GM12878 (cell line): Measurements from ENCODE around the gene KCNK5. TPM values are rescaled to one million over a fixed set of nuclear protein-coding genes. Genes with fewer than 3 reads are reported as not detected.

Source experiments
- ATAC-seq: fragments of 200-7000 bp; cut with Tn5 transposase; 3 replicates; pipeline ENCODE4 v1.9.1; 2020; ENCODE audit warnings: mild to moderate bottlenecking, moderate library complexity
- BruUV-seq: library from RNA; stranded (reverse); fragments of 400-500 nt; replicated peaks from 2 replicates; lab custom pipeline; 2021; lab: Mats Ljungman, UMichigan
- CTCF ChIA-PET: fragments of 300-600 bp; sonication (Branson Sonifier 250); formaldehyde crosslinking; extraction: SDS; loops from one replicate; lab custom pipeline; 2021; ENCODE audit warnings: inconsistent platforms; lab: Yijun Ruan, JAX
- POLR2A ChIA-PET: fragments of 350-600 bp; formaldehyde crosslinking; extraction: SDS; loops from one replicate; lab custom pipeline; 2021; ENCODE audit warnings: inconsistent platforms; lab: Charles Lee
- RAD21 ChIA-PET: fragments of 300-600 bp; sonication (Branson Sonifier 250); formaldehyde crosslinking; loops from one replicate; lab custom pipeline; 2023; ENCODE audit warnings: antibody characterized with exemption; ENCODE audit not compliant: unreplicated experiment; lab: Charles Lee
- SMC1A ChIA-PET: fragments of 300-600 bp; sonication (Branson Sonifier 250); formaldehyde crosslinking; loops from one replicate; lab custom pipeline; 2023; ENCODE audit not compliant: unreplicated experiment, uncharacterized antibody; lab: Charles Lee
- DNase-seq: peaks from one replicate; pipeline ENCODE4 v3.0.0-alpha.2; 2011; ENCODE audit warnings: low read depth, low spot score
- FAIRE-seq: peaks from 3 replicates; lab custom pipeline; 2011; peaks lifted over from hg19 to GRCh38; lab: Jason Lieb, UNC
- H2AFZ ChIP-seq: 2 replicates; pipeline ENCODE4 v1.6.0; 2011; ENCODE audit warnings: low read depth, low read length, control low read depth; ENCODE audit not compliant: control insufficient read depth
- H3K27ac ChIP-seq: 2 replicates; pipeline ENCODE4 v1.5.1; 2011; ENCODE audit warnings: control low read depth; ENCODE audit not compliant: control insufficient read depth, insufficient read depth
- H3K27me3 ChIP-seq, 2 experiments: replicated peaks in 1 of 2; 2 replicates each; pipeline versions ENCODE4 v1.6.0 to v1.6.1; 2011; ENCODE audit warnings: low read length in 1 of 2; ENCODE audit not compliant: control insufficient read depth in 2 of 2, insufficient read depth in 2 of 2
- H3K36me3 ChIP-seq, 2 experiments: 2 replicates each; pipeline ENCODE4 v1.5.1; 2011; ENCODE audit warnings: low read length in 1 of 2; ENCODE audit not compliant: control insufficient read depth in 2 of 2, insufficient read depth in 2 of 2
- H3K4me1 ChIP-seq: 2 replicates; pipeline ENCODE4 v1.6.1; 2011; ENCODE audit warnings: mild to moderate bottlenecking, low read length, moderate library complexity, mixed read lengths; ENCODE audit not compliant: control insufficient read depth, insufficient read depth
- H3K4me2 ChIP-seq: 2 replicates; pipeline ENCODE4 v1.6.0; 2011; ENCODE audit warnings: control low read depth; ENCODE audit not compliant: control insufficient read depth, insufficient read depth
- H3K4me3 ChIP-seq: fragments of 200-600 bp; sonication (generic); 2 replicates; pipeline ENCODE4 v1.5.1; 2016
- H3K79me2 ChIP-seq: 2 replicates; pipeline ENCODE4 v1.6.0; 2011; ENCODE audit warnings: low read length; ENCODE audit not compliant: control insufficient read depth, insufficient read depth
- H3K9ac ChIP-seq: 2 replicates; pipeline ENCODE4 v1.8.0; 2011; ENCODE audit warnings: low read length, control low read depth, mixed read lengths; ENCODE audit not compliant: control insufficient read depth, insufficient read depth
- H3K9me3 ChIP-seq: replicated peaks from 3 replicates; pipeline ENCODE4 v1.5.1; 2011; ENCODE audit warnings: mild to moderate bottlenecking, low read length; ENCODE audit not compliant: control insufficient read depth, insufficient read depth
- H4K20me1 ChIP-seq: 2 replicates; pipeline ENCODE4 v1.6.0; 2011; ENCODE audit not compliant: control insufficient read depth, insufficient read depth
- CBX5 ChIP-seq: sonication (generic); IDR thresholded peaks from 2 replicates; pipeline ENCODE4 v1.6.1; 2016; ENCODE audit warnings: low read depth, moderate library complexity, mild to moderate bottlenecking, inconsistent platforms
- FOXM1 ChIP-seq: IDR thresholded peaks from 2 replicates; pipeline ENCODE4 v1.6.1; 2012; ENCODE audit warnings: low read depth, mild to moderate bottlenecking, inconsistent platforms, low read length, moderate library complexity
- KDM1A ChIP-seq: fragments of 200-600 bp; sonication (generic); IDR thresholded peaks from 2 replicates; pipeline ENCODE4 v1.6.1; 2016; ENCODE audit warnings: borderline replicate concordance
- LARP7 ChIP-seq: fragments of 450-650 bp; IDR thresholded peaks from 2 replicates; pipeline ENCODE4 v1.6.1; 2017; ENCODE audit warnings: mild to moderate bottlenecking
- RELA ChIP-seq: fragments of 450-650 bp; IDR thresholded peaks from 2 replicates; pipeline ENCODE4 v1.8.0; 2014; ENCODE audit warnings: borderline replicate concordance; ENCODE audit not compliant: partially characterized antibody
- ZSCAN29 ChIP-seq: fragments of 450-650 bp; IDR thresholded peaks from 2 replicates; pipeline ENCODE4 v1.6.1; 2017; ENCODE audit warnings: mild to moderate bottlenecking, moderate library complexity
- WGBS: methylation state at CpG from one replicate; pipeline ENCODE4 v1.1.6; 2016; ENCODE audit warnings: low lambda C conversion rate; ENCODE audit not compliant: insufficient replicate concordance, insufficient coverage; ENCODE audit errors: missing lambda C conversion rate; 5-methylcytosine and 5-hydroxymethylcytosine counted together
- in situ Hi-C: fragments of 300-500 bp; cut with MboI; formaldehyde crosslinking; loops from 9 replicates; pipeline ENCODE4 v1.14.3; 2018; ENCODE audit warnings: mixed read lengths
- intact Hi-C: fragments of 100-400 bp; cut with micrococcal nuclease; formaldehyde crosslinking; loops from one replicate; pipeline ENCODE4 v1.14.2; 2022; ENCODE audit not compliant: unreplicated experiment
- polyA plus RNA-seq, 11 experiments: library from polyadenylated mRNA; depleted of rRNA in 4 of 11; unstranded in 6 of 11; stranded (reverse) in 5 of 11; fragments of >200 nt; fragmentation: Nextera tagmentation in 4 of 11; fragmentation: Illumina TruSeq in 1 of 11; extraction: Ambion mirVana in 4 of 11; extraction: Trizol in 1 of 11; gene quantifications; 1 replicate in 1 of 11; 2 replicates in 10 of 11; pipeline versions ENCODE4 v1.2.1 to v1.2.3, GENCODE V29; 2011 to 2016; ENCODE audit warnings: inconsistent platforms in 2 of 11, missing spikeins in 2 of 11, low read depth in 1 of 11
- total RNA-seq, 4 experiments: library from RNA; depleted of rRNA in 3 of 4; stranded (reverse); fragments of >200 nt in 3 of 4; fragmentation: Illumina TruSeq in 1 of 4; extraction: Trizol in 1 of 4; gene quantifications; 2 replicates each; pipeline versions ENCODE4 v1.2.1 to v1.2.3, GENCODE V29; 2013 to 2021
- TF ChIP-seq, protein P1 (sequence below): IDR thresholded peaks from 2 replicates; pipeline ENCODE4 v1.6.1; 2012; ENCODE audit warnings: mild to moderate bottlenecking, low read depth, low read length
- TF ChIP-seq, protein P2 (sequence below): fragments of 450-650 bp; IDR thresholded peaks from 2 replicates; pipeline ENCODE4 v1.6.1; 2017; ENCODE audit warnings: mild to moderate bottlenecking, moderate library complexity
- TF ChIP-seq, protein P3 (sequence below): fragments of 450-650 bp; IDR thresholded peaks from 2 replicates; pipeline ENCODE4 v1.6.1; 2017; ENCODE audit warnings: mild to moderate bottlenecking, low read depth, inconsistent platforms; ENCODE audit not compliant: poor library complexity, severe bottlenecking
- TF ChIP-seq, protein P4 (sequence below): IDR thresholded peaks from 2 replicates; pipeline ENCODE4 v1.6.1; 2011; ENCODE audit warnings: low read depth, low read length, improper control_type of control experiment, borderline replicate concordance

The KCNK5 gene
- total and polyA plus RNA-seq, 10 of the 15 experiments (the other 5 are each of a cell fraction or from before 2014, with no cell fraction given) = 0.11 to 4.2 (median 2.1) TPM

DNA sequence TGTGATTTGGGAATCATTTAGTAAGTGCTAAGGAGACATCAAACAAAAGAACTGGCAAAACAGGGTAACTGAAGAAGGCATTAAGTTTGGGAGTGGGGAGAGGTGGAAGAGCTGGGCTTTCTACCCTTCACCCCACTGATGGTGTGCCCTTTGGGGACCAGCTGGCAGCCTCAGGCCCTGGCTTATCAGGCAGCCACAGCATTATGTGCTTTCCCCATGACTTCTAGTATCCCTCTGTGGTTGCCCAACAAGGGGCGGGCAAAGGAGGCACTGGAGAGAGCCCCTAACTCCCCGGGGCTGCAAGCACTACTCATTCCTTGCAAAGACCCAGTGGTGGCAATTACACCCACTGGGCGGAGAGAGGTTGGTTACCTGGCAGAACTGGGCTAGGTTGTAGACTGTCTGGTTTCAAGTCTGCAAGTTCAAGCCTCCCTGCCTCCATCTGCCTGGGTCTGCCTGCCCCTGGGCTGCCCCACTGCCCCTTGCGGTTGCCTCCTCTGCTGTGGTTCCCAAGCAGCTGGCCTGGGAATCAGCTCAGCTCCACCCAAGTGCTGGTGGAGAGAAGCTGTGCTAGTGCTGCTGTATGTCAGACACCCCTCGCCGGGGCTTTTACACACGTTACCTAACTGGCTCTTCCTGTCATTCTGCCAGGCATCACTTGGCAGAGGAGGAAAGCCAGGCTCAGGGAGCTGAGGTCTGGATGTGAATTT, 29.9 kb downstream of the KCNK5 start:
- 48% methylated on average over 7 of the region's 7 CpGs for WGBS
- no peaks in the 10 kb centered on the region for H3K9me3 ChIP-seq
- FAIRE-seq (no peak), ATAC-seq (no peak), DNase-seq (no peak)
- H2AFZ ChIP-seq = no peak overlapping the region
- no peak overlapping the region for H3K9ac ChIP-seq
- H3K27me3 ChIP-seq = no peaks in the 10 kb centered on the region
- ChIA-PET RAD21 (interaction anchor here (1.1 kb wide), 1 partner anchor 19 kb away, joined by 4 read pairs; no protein-coding TSS in a partner anchor), SMC1A (interaction anchor here (0.9 to 1.1 kb wide), 2 partner anchors 16 to 33 kb away, joined by 3 read pairs; no protein-coding TSS in a partner anchor), POLR2A (interaction anchor here (1.0 kb wide), 1 partner anchor 21 kb away, joined by 3 read pairs; no protein-coding TSS in a partner anchor), CTCF (interaction anchor here (0.7 to 1.8 kb wide), 4 partner anchors 8 to 142 kb away, joined by 3 to 6 read pairs (median 3); no protein-coding TSS in a partner anchor)
- no peaks in the 10 kb centered on the region for H4K20me1 ChIP-seq
- in situ Hi-C loops = no loop called here
- H3K36me3 ChIP-seq = no peaks in the 10 kb centered on the region
- H3K79me2 ChIP-seq = no peaks in the 10 kb centered on the region
- H3K4me1 ChIP-seq = no peaks in the 10 kb centered on the region
- intact Hi-C loops = no loop called here
- no peak overlapping the region for H3K27ac ChIP-seq
- no peak overlapping the region for H3K4me3 ChIP-seq
- no peak overlapping the region for H3K4me2 ChIP-seq
- BruUV-seq = no TSS peak
- TF ChIP-seq CBX5 = no peak
- TF ChIP-seq, protein P1, sequence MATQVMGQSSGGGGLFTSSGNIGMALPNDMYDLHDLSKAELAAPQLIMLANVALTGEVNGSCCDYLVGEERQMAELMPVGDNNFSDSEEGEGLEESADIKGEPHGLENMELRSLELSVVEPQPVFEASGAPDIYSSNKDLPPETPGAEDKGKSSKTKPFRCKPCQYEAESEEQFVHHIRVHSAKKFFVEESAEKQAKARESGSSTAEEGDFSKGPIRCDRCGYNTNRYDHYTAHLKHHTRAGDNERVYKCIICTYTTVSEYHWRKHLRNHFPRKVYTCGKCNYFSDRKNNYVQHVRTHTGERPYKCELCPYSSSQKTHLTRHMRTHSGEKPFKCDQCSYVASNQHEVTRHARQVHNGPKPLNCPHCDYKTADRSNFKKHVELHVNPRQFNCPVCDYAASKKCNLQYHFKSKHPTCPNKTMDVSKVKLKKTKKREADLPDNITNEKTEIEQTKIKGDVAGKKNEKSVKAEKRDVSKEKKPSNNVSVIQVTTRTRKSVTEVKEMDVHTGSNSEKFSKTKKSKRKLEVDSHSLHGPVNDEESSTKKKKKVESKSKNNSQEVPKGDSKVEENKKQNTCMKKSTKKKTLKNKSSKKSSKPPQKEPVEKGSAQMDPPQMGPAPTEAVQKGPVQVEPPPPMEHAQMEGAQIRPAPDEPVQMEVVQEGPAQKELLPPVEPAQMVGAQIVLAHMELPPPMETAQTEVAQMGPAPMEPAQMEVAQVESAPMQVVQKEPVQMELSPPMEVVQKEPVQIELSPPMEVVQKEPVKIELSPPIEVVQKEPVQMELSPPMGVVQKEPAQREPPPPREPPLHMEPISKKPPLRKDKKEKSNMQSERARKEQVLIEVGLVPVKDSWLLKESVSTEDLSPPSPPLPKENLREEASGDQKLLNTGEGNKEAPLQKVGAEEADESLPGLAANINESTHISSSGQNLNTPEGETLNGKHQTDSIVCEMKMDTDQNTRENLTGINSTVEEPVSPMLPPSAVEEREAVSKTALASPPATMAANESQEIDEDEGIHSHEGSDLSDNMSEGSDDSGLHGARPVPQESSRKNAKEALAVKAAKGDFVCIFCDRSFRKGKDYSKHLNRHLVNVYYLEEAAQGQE = no peak
- TF ChIP-seq LARP7 = no peak
- TF ChIP-seq, protein P2, sequence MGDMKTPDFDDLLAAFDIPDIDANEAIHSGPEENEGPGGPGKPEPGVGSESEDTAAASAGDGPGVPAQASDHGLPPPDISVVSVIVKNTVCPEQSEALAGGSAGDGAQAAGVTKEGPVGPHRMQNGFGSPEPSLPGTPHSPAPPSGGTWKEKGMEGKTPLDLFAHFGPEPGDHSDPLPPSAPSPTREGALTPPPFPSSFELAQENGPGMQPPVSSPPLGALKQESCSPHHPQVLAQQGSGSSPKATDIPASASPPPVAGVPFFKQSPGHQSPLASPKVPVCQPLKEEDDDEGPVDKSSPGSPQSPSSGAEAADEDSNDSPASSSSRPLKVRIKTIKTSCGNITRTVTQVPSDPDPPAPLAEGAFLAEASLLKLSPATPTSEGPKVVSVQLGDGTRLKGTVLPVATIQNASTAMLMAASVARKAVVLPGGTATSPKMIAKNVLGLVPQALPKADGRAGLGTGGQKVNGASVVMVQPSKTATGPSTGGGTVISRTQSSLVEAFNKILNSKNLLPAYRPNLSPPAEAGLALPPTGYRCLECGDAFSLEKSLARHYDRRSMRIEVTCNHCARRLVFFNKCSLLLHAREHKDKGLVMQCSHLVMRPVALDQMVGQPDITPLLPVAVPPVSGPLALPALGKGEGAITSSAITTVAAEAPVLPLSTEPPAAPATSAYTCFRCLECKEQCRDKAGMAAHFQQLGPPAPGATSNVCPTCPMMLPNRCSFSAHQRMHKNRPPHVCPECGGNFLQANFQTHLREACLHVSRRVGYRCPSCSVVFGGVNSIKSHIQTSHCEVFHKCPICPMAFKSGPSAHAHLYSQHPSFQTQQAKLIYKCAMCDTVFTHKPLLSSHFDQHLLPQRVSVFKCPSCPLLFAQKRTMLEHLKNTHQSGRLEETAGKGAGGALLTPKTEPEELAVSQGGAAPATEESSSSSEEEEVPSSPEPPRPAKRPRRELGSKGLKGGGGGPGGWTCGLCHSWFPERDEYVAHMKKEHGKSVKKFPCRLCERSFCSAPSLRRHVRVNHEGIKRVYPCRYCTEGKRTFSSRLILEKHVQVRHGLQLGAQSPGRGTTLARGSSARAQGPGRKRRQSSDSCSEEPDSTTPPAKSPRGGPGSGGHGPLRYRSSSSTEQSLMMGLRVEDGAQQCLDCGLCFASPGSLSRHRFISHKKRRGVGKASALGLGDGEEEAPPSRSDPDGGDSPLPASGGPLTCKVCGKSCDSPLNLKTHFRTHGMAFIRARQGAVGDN = no peak
- TF ChIP-seq RELA = no peak
- TF ChIP-seq, protein P3, sequence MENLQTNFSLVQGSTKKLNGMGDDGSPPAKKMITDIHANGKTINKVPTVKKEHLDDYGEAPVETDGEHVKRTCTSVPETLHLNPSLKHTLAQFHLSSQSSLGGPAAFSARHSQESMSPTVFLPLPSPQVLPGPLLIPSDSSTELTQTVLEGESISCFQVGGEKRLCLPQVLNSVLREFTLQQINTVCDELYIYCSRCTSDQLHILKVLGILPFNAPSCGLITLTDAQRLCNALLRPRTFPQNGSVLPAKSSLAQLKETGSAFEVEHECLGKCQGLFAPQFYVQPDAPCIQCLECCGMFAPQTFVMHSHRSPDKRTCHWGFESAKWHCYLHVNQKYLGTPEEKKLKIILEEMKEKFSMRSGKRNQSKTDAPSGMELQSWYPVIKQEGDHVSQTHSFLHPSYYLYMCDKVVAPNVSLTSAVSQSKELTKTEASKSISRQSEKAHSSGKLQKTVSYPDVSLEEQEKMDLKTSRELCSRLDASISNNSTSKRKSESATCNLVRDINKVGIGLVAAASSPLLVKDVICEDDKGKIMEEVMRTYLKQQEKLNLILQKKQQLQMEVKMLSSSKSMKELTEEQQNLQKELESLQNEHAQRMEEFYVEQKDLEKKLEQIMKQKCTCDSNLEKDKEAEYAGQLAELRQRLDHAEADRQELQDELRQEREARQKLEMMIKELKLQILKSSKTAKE = no peak
- no peak for TF ChIP-seq ZSCAN29
- TF ChIP-seq, protein P4, sequence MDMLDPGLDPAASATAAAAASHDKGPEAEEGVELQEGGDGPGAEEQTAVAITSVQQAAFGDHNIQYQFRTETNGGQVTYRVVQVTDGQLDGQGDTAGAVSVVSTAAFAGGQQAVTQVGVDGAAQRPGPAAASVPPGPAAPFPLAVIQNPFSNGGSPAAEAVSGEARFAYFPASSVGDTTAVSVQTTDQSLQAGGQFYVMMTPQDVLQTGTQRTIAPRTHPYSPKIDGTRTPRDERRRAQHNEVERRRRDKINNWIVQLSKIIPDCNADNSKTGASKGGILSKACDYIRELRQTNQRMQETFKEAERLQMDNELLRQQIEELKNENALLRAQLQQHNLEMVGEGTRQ = no peak
- TF ChIP-seq KDM1A = no peak
- TF ChIP-seq FOXM1 = no peak
